Endodermal cell (in vitro differentiated cells): ENCODE data around the gene LGR5. TPM values are rescaled to one million over a fixed set of nuclear protein-coding genes. Genes with fewer than 3 reads are reported as not detected.

ENCODE experiments used
- DNase-seq: peaks from one replicate; pipeline ENCODE4 v3.0.0-alpha.2; 2017
- H3K27ac ChIP-seq: 2 replicates; pipeline ENCODE4 v1.5.1; 2013; ENCODE audit warnings: mild to moderate bottlenecking, low read depth, low read length, moderate library complexity
- H3K27me3 ChIP-seq: 2 replicates; pipeline ENCODE4 v1.6.1; 2013; ENCODE audit warnings: mild to moderate bottlenecking, low read length, moderate library complexity; ENCODE audit not compliant: insufficient read depth, control insufficient read depth, poor library complexity, severe bottlenecking
- H3K36me3 ChIP-seq: 2 replicates; pipeline ENCODE4 v1.7.0; 2013; ENCODE audit warnings: mild to moderate bottlenecking, low read length, moderate library complexity; ENCODE audit not compliant: control insufficient read depth, insufficient read depth
- H3K4me1 ChIP-seq: one replicate; pipeline ENCODE4 v1.7.0; 2013; ENCODE audit warnings: low read length; ENCODE audit not compliant: control insufficient read depth, insufficient read depth
- H3K4me3 ChIP-seq: 2 replicates; pipeline ENCODE4 v1.5.1; 2013; ENCODE audit warnings: mild to moderate bottlenecking, low read length, moderate library complexity
- H3K9ac ChIP-seq: 2 replicates; pipeline ENCODE4 v1.6.1; 2013; ENCODE audit warnings: mild to moderate bottlenecking, low read length, moderate library complexity; ENCODE audit not compliant: poor library complexity, severe bottlenecking; ENCODE audit errors: extremely low read depth
- H3K9me3 ChIP-seq: 2 replicates; pipeline ENCODE4 v1.6.1; 2013; ENCODE audit warnings: mild to moderate bottlenecking, low read length, moderate library complexity; ENCODE audit not compliant: control insufficient read depth
- H3K27ac Mint-ChIP-seq: 2 replicates; pipeline ENCODE4 v1.8.0; 2020; ENCODE audit warnings: mixed read lengths
- H3K27me3 Mint-ChIP-seq: 2 replicates; pipeline ENCODE4 v1.8.0; 2021; ENCODE audit warnings: mild to moderate bottlenecking, mixed read lengths; ENCODE audit not compliant: insufficient read depth
- H3K36me3 Mint-ChIP-seq: 2 replicates; pipeline ENCODE4 v1.8.0; 2020; ENCODE audit warnings: low read depth, mixed read lengths
- H3K4me1 Mint-ChIP-seq: 2 replicates; pipeline ENCODE4 v1.8.0; 2020; ENCODE audit warnings: mixed read lengths
- H3K4me3 Mint-ChIP-seq: 2 replicates; pipeline ENCODE4 v1.8.0; 2020; ENCODE audit warnings: mild to moderate bottlenecking, moderate library complexity, mixed read lengths
- H3K9me3 Mint-ChIP-seq: 2 replicates; pipeline ENCODE4 v1.8.0; 2020; ENCODE audit warnings: mild to moderate bottlenecking, mixed read lengths
- CTCF ChIP-seq: fragments of 200-600 bp; sonication (generic); conservative IDR thresholded peaks from 2 replicates; pipeline ENCODE4 v1.5.0; 2021; ENCODE audit warnings: antibody characterized with exemption, mild to moderate bottlenecking
- WGBS, 2 experiments: methylation state at CpG; one replicate each; pipeline versions ENCODE4 v1.1.5 to v1.1.7; 2013; ENCODE audit warnings: missing lambda C conversion rate in 2 of 2, mixed read lengths in 1 of 2; ENCODE audit not compliant: insufficient coverage in 1 of 2, insufficient read length in 1 of 2; 5-methylcytosine and 5-hydroxymethylcytosine counted together
- total RNA-seq, 2 donors: library from RNA; stranded (reverse); fragmentation: NEBNext Ultra II Directional in 1 of 2; extraction: Animal tissue kit (Norgen Biotek cat#: 25700) in 1 of 2; gene quantifications; 2 replicates in 1 of 2; 3 replicates in 1 of 2; pipeline ENCODE4 v1.2.1, GENCODE V29; 2021

The LGR5 gene
- total RNA-seq, 2 donors from 2014 or later: 27.2 to 49.9 TPM

GRCh38 chr12:71503579-71504391 is 64.2 kb downstream of the LGR5 start:
- H3K9me3 Mint-ChIP-seq: no peaks in the 10 kb centered on the region
- WGBS, 2 experiments: 65 to 93% methylated on average over 2 to 3 of the region's 3 CpGs
- H3K27ac Mint-ChIP-seq: no peak overlapping the region
- H3K36me3 Mint-ChIP-seq: peaks cover 25% of the 10 kb centered on the region
- Histone ChIP-seq H3K9ac (no peak overlapping the region), H3K36me3 (peaks cover 70% of the 10 kb centered on the region), H3K27ac (peak overlapping the region; percentile 36), H3K9me3 (no peaks in the 10 kb centered on the region), H3K4me1 (peaks cover 5% of the 10 kb centered on the region), H3K27me3 (no peaks in the 10 kb centered on the region), H3K4me3 (peak overlapping the region; percentile 33)
- no peak overlapping the region for H3K4me3 Mint-ChIP-seq
- H3K4me1 Mint-ChIP-seq: peaks cover 2% of the 10 kb centered on the region
- no peak for TF ChIP-seq CTCF
- no peak for DNase-seq
- no peaks in the 10 kb centered on the region for H3K27me3 Mint-ChIP-seq

GRCh38 chr12:71504476-71504875 is 64.9 kb downstream of the LGR5 start:
- no peaks in the 10 kb centered on the region for H3K27me3 Mint-ChIP-seq
- Histone ChIP-seq H3K27me3 (no peaks in the 10 kb centered on the region), H3K36me3 (peaks cover 69% of the 10 kb centered on the region), H3K4me3 (no peak overlapping the region), H3K27ac (peak overlapping the region; percentile 6), H3K4me1 (peaks cover 5% of the 10 kb centered on the region), H3K9ac (no peak overlapping the region), H3K9me3 (no peaks in the 10 kb centered on the region)
- no peak overlapping the region for H3K4me3 Mint-ChIP-seq
- WGBS, 2 experiments: 93% methylated on average over 3 of the region's 3 CpGs; no CpG with 5 or more reads in 1 of the 2 experiments
- no peak overlapping the region for H3K27ac Mint-ChIP-seq
- H3K4me1 Mint-ChIP-seq: peaks cover 5% of the 10 kb centered on the region
- DNase-seq: no peak
- H3K36me3 Mint-ChIP-seq: peaks cover 28% of the 10 kb centered on the region
- H3K9me3 Mint-ChIP-seq: no peaks in the 10 kb centered on the region
- no peak for TF ChIP-seq CTCF

- peaks cover 14% of the 10 kb centered on the region for H3K4me1 Mint-ChIP-seq
- H3K36me3 ChIP-seq: peaks cover 84% of the 10 kb centered on the region
- WGBS, 2 experiments: 100% methylated on average over 2 of the region's 3 CpGs; no CpG with 5 or more reads in 1 of the 2 experiments
- no peak for DNase-seq
- no peaks in the 10 kb centered on the region for H3K4me1 ChIP-seq
- H3K9ac ChIP-seq: no peak overlapping the region
- no peak overlapping the region for H3K4me3 Mint-ChIP-seq
- no peaks in the 10 kb centered on the region for H3K27me3 Mint-ChIP-seq
- TF ChIP-seq CTCF: no peak
- H3K9me3 Mint-ChIP-seq: no peaks in the 10 kb centered on the region
- no peak overlapping the region for H3K27ac Mint-ChIP-seq
- H3K27me3 ChIP-seq: no peaks in the 10 kb centered on the region
- no peaks in the 10 kb centered on the region for H3K9me3 ChIP-seq
- H3K36me3 Mint-ChIP-seq: peaks cover 46% of the 10 kb centered on the region
- no peak overlapping the region for H3K27ac ChIP-seq
- H3K4me3 ChIP-seq: no peak overlapping the region
Observed at GRCh38 chr12:71509705-71510104, 70.1 kb downstream of the LGR5 start.
